MM.1S (cell line): ENCODE measurements around the gene SSBP1.

ENCODE experiments used
- DNase-seq: peaks from one replicate; pipeline ENCODE4 v3.0.0-alpha.2; 2015
- H2AFZ ChIP-seq: fragments of 300-600 bp; sonication (generic); 2 replicates; pipeline ENCODE4 v1.6.0; 2016; ENCODE audit warnings: antibody characterized with exemption, low read length
- H3F3A ChIP-seq: fragments of 300-600 bp; sonication (generic); 2 replicates; pipeline ENCODE4 v1.6.1; 2016; ENCODE audit warnings: mild to moderate bottlenecking, antibody characterized with exemption, low read length, moderate library complexity, mixed read lengths; ENCODE audit not compliant: insufficient read depth
- H3K27ac ChIP-seq: fragments of 300-600 bp; sonication (generic); 2 replicates; pipeline ENCODE4 v1.5.1; 2016; ENCODE audit warnings: mild to moderate bottlenecking, low read length
- H3K27me3 ChIP-seq: fragments of 300-600 bp; sonication (generic); replicated peaks from 2 replicates; pipeline ENCODE4 v1.6.0; 2016; ENCODE audit warnings: low read length; ENCODE audit not compliant: insufficient read depth
- H3K36me3 ChIP-seq: fragments of 300-600 bp; sonication (generic); replicated peaks from 2 replicates; pipeline ENCODE4 v1.6.1; 2016; ENCODE audit warnings: mild to moderate bottlenecking, low read length, mixed read lengths; ENCODE audit not compliant: insufficient read depth
- H3K4me1 ChIP-seq: fragments of 300-600 bp; sonication (generic); 2 replicates; pipeline ENCODE4 v1.6.1; 2016; ENCODE audit warnings: low read length, mixed read lengths
- H3K4me2 ChIP-seq: fragments of 300-600 bp; sonication (generic); 2 replicates; pipeline ENCODE4 v1.6.0; 2016; ENCODE audit warnings: low read depth, low read length
- H3K4me3 ChIP-seq: fragments of 300-600 bp; sonication (generic); 2 replicates; pipeline ENCODE4 v1.5.1; 2016; ENCODE audit warnings: low read length, mixed read lengths
- H3K79me2 ChIP-seq: fragments of 300-600 bp; sonication (generic); 2 replicates; pipeline ENCODE4 v1.6.1; 2016; ENCODE audit warnings: mixed run types, low read length, mixed read lengths
- H3K9ac ChIP-seq: fragments of 300-600 bp; sonication (generic); 2 replicates; pipeline ENCODE4 v1.6.1; 2016; ENCODE audit warnings: low read length, mixed read lengths
- H3K9me2 ChIP-seq: fragments of 300-600 bp; sonication (generic); replicated peaks from 2 replicates; pipeline ENCODE4 v1.6.1; 2016; ENCODE audit warnings: mild to moderate bottlenecking, low read length, mixed read lengths; ENCODE audit not compliant: insufficient read depth
- H3K9me3 ChIP-seq: fragments of 300-600 bp; sonication (generic); replicated peaks from 2 replicates; pipeline ENCODE4 v1.6.1; 2016; ENCODE audit warnings: mild to moderate bottlenecking, low read length, mixed read lengths; ENCODE audit not compliant: insufficient read depth
- H4K20me1 ChIP-seq: fragments of 300-600 bp; sonication (generic); 2 replicates; pipeline ENCODE4 v1.6.1; 2016; ENCODE audit warnings: mild to moderate bottlenecking, low read length, moderate library complexity, mixed read lengths; ENCODE audit not compliant: insufficient read depth
- CTCF ChIP-seq: fragments of 300-600 bp; sonication (generic); IDR thresholded peaks from 2 replicates; pipeline ENCODE4 v1.5.1; 2016; ENCODE audit warnings: antibody characterized with exemption, low read length, mixed read lengths
- EZH2 ChIP-seq: fragments of 300-600 bp; sonication (generic); optimal IDR thresholded peaks from 2 replicates; pipeline ENCODE3; 2017; ENCODE audit warnings: low read depth, mild to moderate bottlenecking, antibody characterized with exemption, low read length, mixed read lengths
- EZH2phosphoT487 ChIP-seq: fragments of 300-600 bp; sonication (generic); IDR thresholded peaks from 2 replicates; pipeline ENCODE4 v1.6.1; 2018; ENCODE audit warnings: antibody characterized with exemption, low read length

Gene SSBP1

GRCh38 chr7:141709318-141709717 is 28.8 kb upstream of the SSBP1 start:
- Histone ChIP-seq H3K9me3 (no peaks in the 10 kb centered on the region), H3K27me3 (no peaks in the 10 kb centered on the region), H3K9ac (no peak overlapping the region), H3K4me3 (no peak overlapping the region), H3K4me2 (no peak overlapping the region), H3K79me2 (no peaks in the 10 kb centered on the region), H3K4me1 (no peaks in the 10 kb centered on the region), H3K9me2 (no peaks in the 10 kb centered on the region), H2AFZ (no peak overlapping the region), H3K36me3 (no peaks in the 10 kb centered on the region), H3F3A (no peaks in the 10 kb centered on the region), H3K27ac (no peak overlapping the region), H4K20me1 (no peaks in the 10 kb centered on the region)
- DNase-seq, result no peak
- TF ChIP-seq EZH2 (no peak), EZH2phosphoT487 (no peak), CTCF (no peak)

GRCh38 chr7:141709749-141710148 is 28.4 kb upstream of the SSBP1 start:
- TF ChIP-seq EZH2, result no peak
- TF ChIP-seq CTCF, result no peak
- Histone ChIP-seq H3K27ac (no peak overlapping the region), H3K36me3 (no peaks in the 10 kb centered on the region), H3K27me3 (no peaks in the 10 kb centered on the region), H3K4me1 (no peaks in the 10 kb centered on the region), H3K4me3 (no peak overlapping the region), H3K9me3 (no peaks in the 10 kb centered on the region), H3K9ac (no peak overlapping the region), H3K79me2 (no peaks in the 10 kb centered on the region), H3F3A (no peaks in the 10 kb centered on the region), H4K20me1 (no peaks in the 10 kb centered on the region), H3K4me2 (no peak overlapping the region), H2AFZ (no peak overlapping the region), H3K9me2 (no peaks in the 10 kb centered on the region)
- DNase-seq, result no peak

DNA sequence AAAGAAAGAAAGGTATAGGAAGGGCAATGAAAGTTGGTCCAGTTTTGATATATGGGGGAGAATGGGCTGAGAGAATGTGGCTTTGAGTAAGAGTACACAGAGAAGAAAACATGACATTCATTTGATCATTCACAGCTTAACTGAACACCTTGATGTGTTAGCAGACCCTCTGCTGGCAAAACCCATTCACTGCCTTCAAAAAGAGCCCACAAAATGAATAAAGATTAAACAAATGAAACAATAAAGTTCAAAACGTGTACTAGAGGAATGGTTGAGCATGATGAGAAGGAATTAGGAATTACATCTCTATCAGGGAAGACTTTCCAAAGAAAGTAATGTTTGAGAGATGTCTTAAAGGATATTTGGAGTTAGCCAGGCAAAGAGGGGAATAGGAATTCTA is 27.9 kb upstream of the SSBP1 start:
- no peak overlapping the region for H3K4me3 ChIP-seq
- no peaks in the 10 kb centered on the region for H3K36me3 ChIP-seq
- H3K9me2 ChIP-seq, result no peaks in the 10 kb centered on the region
- H3K27ac ChIP-seq, result no peak overlapping the region
- no peak overlapping the region for H3K9ac ChIP-seq
- H3K79me2 ChIP-seq, result no peaks in the 10 kb centered on the region
- no peaks in the 10 kb centered on the region for H3F3A ChIP-seq
- no peaks in the 10 kb centered on the region for H4K20me1 ChIP-seq
- H2AFZ ChIP-seq, result no peak overlapping the region
- DNase-seq, result no peak
- no peaks in the 10 kb centered on the region for H3K4me1 ChIP-seq
- H3K4me2 ChIP-seq, result no peak overlapping the region
- TF ChIP-seq EZH2phosphoT487 (no peak), CTCF (no peak; the same call in 1 of the 2 replicates), EZH2 (no peak)
- no peaks in the 10 kb centered on the region for H3K27me3 ChIP-seq
- H3K9me3 ChIP-seq, result no peaks in the 10 kb centered on the region
